ENCODE data around the gene S1PR3.

- TF ChIP-seq CTCF (IDR thresholded peaks at IDR 0.05) (no peak), ZFX (IDR thresholded peaks at IDR 0.05; ENCODE audit: borderline replicate concordance) (no peak)
Observed at GRCh38 chr9:88950341-88951154, 40.7 kb upstream of the S1PR3 start.

All from 22Rv1 (cell line).